GM12878 (cell line): ENCODE measurements around the gene SEMA5B. TPM values are rescaled to one million over a fixed set of nuclear protein-coding genes. Genes with fewer than 3 reads are reported as not detected.

Source experiments
- ATAC-seq: fragments of 200-7000 bp; cut with Tn5 transposase; 3 replicates; pipeline ENCODE4 v1.9.1; 2020; ENCODE audit warnings: mild to moderate bottlenecking, moderate library complexity
- BruUV-seq: library from RNA; stranded (reverse); fragments of 400-500 nt; replicated peaks from 2 replicates; lab custom pipeline; 2021; lab: Mats Ljungman, UMichigan
- CTCF ChIA-PET: fragments of 300-600 bp; sonication (Branson Sonifier 250); formaldehyde crosslinking; extraction: SDS; loops from one replicate; lab custom pipeline; 2021; ENCODE audit warnings: inconsistent platforms; lab: Yijun Ruan, JAX
- POLR2A ChIA-PET: fragments of 350-600 bp; formaldehyde crosslinking; extraction: SDS; loops from one replicate; lab custom pipeline; 2021; ENCODE audit warnings: inconsistent platforms; lab: Charles Lee
- RAD21 ChIA-PET: fragments of 300-600 bp; sonication (Branson Sonifier 250); formaldehyde crosslinking; loops from one replicate; lab custom pipeline; 2023; ENCODE audit warnings: antibody characterized with exemption; ENCODE audit not compliant: unreplicated experiment; lab: Charles Lee
- SMC1A ChIA-PET: fragments of 300-600 bp; sonication (Branson Sonifier 250); formaldehyde crosslinking; loops from one replicate; lab custom pipeline; 2023; ENCODE audit not compliant: unreplicated experiment, uncharacterized antibody; lab: Charles Lee
- DNase-seq: peaks from one replicate; pipeline ENCODE4 v3.0.0-alpha.2; 2011; ENCODE audit warnings: low read depth, low spot score
- FAIRE-seq: peaks from 3 replicates; lab custom pipeline; 2011; peaks lifted over from hg19 to GRCh38; lab: Jason Lieb, UNC
- H2AFZ ChIP-seq: 2 replicates; pipeline ENCODE4 v1.6.0; 2011; ENCODE audit warnings: low read depth, low read length, control low read depth; ENCODE audit not compliant: control insufficient read depth
- H3K27ac ChIP-seq: 2 replicates; pipeline ENCODE4 v1.5.1; 2011; ENCODE audit warnings: control low read depth; ENCODE audit not compliant: control insufficient read depth, insufficient read depth
- H3K27me3 ChIP-seq, 2 experiments: replicated peaks in 1 of 2; 2 replicates each; pipeline versions ENCODE4 v1.6.0 to v1.6.1; 2011; ENCODE audit warnings: low read length in 1 of 2; ENCODE audit not compliant: control insufficient read depth in 2 of 2, insufficient read depth in 2 of 2
- H3K36me3 ChIP-seq, 2 experiments: 2 replicates each; pipeline ENCODE4 v1.5.1; 2011; ENCODE audit warnings: low read length in 1 of 2; ENCODE audit not compliant: control insufficient read depth in 2 of 2, insufficient read depth in 2 of 2
- H3K4me1 ChIP-seq: 2 replicates; pipeline ENCODE4 v1.6.1; 2011; ENCODE audit warnings: mild to moderate bottlenecking, low read length, moderate library complexity, mixed read lengths; ENCODE audit not compliant: control insufficient read depth, insufficient read depth
- H3K4me2 ChIP-seq: 2 replicates; pipeline ENCODE4 v1.6.0; 2011; ENCODE audit warnings: control low read depth; ENCODE audit not compliant: control insufficient read depth, insufficient read depth
- H3K4me3 ChIP-seq: fragments of 200-600 bp; sonication (generic); 2 replicates; pipeline ENCODE4 v1.5.1; 2016
- H3K79me2 ChIP-seq: 2 replicates; pipeline ENCODE4 v1.6.0; 2011; ENCODE audit warnings: low read length; ENCODE audit not compliant: control insufficient read depth, insufficient read depth
- H3K9ac ChIP-seq: 2 replicates; pipeline ENCODE4 v1.8.0; 2011; ENCODE audit warnings: low read length, control low read depth, mixed read lengths; ENCODE audit not compliant: control insufficient read depth, insufficient read depth
- H3K9me3 ChIP-seq: replicated peaks from 3 replicates; pipeline ENCODE4 v1.5.1; 2011; ENCODE audit warnings: mild to moderate bottlenecking, low read length; ENCODE audit not compliant: control insufficient read depth, insufficient read depth
- H4K20me1 ChIP-seq: 2 replicates; pipeline ENCODE4 v1.6.0; 2011; ENCODE audit not compliant: control insufficient read depth, insufficient read depth
- CBFB ChIP-seq: IDR thresholded peaks from 2 replicates; pipeline ENCODE4 v1.6.1; 2016; ENCODE audit warnings: antibody characterized with exemption, low read depth
- CEBPZ ChIP-seq: fragments of 150-350 bp; IDR thresholded peaks from 2 replicates; pipeline ENCODE4 v1.6.1; 2016; ENCODE audit warnings: low read depth, low read length
- FOS ChIP-seq: IDR thresholded peaks from 3 replicates; pipeline ENCODE4 v1.6.1; 2011; ENCODE audit warnings: borderline replicate concordance; ENCODE audit not compliant: insufficient read length; ENCODE audit errors: extremely low read depth
- JUNB ChIP-seq: IDR thresholded peaks from 2 replicates; pipeline ENCODE4 v1.6.1; 2016; ENCODE audit warnings: antibody characterized with exemption, mild to moderate bottlenecking
- MTA2 ChIP-seq: fragments of 450-650 bp; IDR thresholded peaks from 2 replicates; pipeline ENCODE4 v1.6.1; 2016; ENCODE audit warnings: low read depth, mild to moderate bottlenecking, moderate library complexity
- PAX8 ChIP-seq: fragments of 450-650 bp; IDR thresholded peaks from 2 replicates; pipeline ENCODE4 v1.6.1; 2017; ENCODE audit warnings: mild to moderate bottlenecking, moderate library complexity
- RBBP5 ChIP-seq: fragments of 200-600 bp; sonication (generic); conservative IDR thresholded peaks from 2 replicates; pipeline ENCODE4 v1.6.1; 2016
- RUNX3 ChIP-seq: IDR thresholded peaks from 2 replicates; pipeline ENCODE4 v1.6.1; 2012; ENCODE audit warnings: low read length, inconsistent platforms
- SIX5 ChIP-seq: IDR thresholded peaks from 2 replicates; pipeline ENCODE4 v1.6.1; 2011; ENCODE audit warnings: mild to moderate bottlenecking, low read depth, low read length, moderate library complexity; ENCODE audit not compliant: severe bottlenecking
- SUPT20H ChIP-seq: IDR thresholded peaks from 2 replicates; pipeline ENCODE4 v1.6.1; 2011; ENCODE audit warnings: low read depth, mild to moderate bottlenecking, low read length, moderate library complexity, borderline replicate concordance; ENCODE audit not compliant: control insufficient read depth
- ZBTB4 ChIP-seq: fragments of 450-650 bp; formaldehyde crosslinking; IDR thresholded peaks from 2 replicates; pipeline ENCODE4 v1.4.0; 2022; ENCODE audit warnings: mild to moderate bottlenecking, moderate library complexity
- ZNF207 ChIP-seq: fragments of 450-650 bp; IDR thresholded peaks from 2 replicates; pipeline ENCODE4 v1.6.1; 2014; ENCODE audit warnings: antibody characterized with exemption, mild to moderate bottlenecking, borderline replicate concordance
- ZNF217 ChIP-seq: fragments of 450-650 bp; IDR thresholded peaks from 2 replicates; pipeline ENCODE4 v1.6.1; 2017; ENCODE audit warnings: antibody characterized with exemption, mild to moderate bottlenecking
- WGBS: methylation state at CpG from one replicate; pipeline ENCODE4 v1.1.6; 2016; ENCODE audit warnings: low lambda C conversion rate; ENCODE audit not compliant: insufficient replicate concordance, insufficient coverage; ENCODE audit errors: missing lambda C conversion rate; 5-methylcytosine and 5-hydroxymethylcytosine counted together
- in situ Hi-C: fragments of 300-500 bp; cut with MboI; formaldehyde crosslinking; loops from 9 replicates; pipeline ENCODE4 v1.14.3; 2018; ENCODE audit warnings: mixed read lengths
- intact Hi-C: fragments of 100-400 bp; cut with micrococcal nuclease; formaldehyde crosslinking; loops from one replicate; pipeline ENCODE4 v1.14.2; 2022; ENCODE audit not compliant: unreplicated experiment
- polyA plus RNA-seq, 11 experiments: library from polyadenylated mRNA; depleted of rRNA in 4 of 11; unstranded in 6 of 11; stranded (reverse) in 5 of 11; fragments of >200 nt; fragmentation: Nextera tagmentation in 4 of 11; fragmentation: Illumina TruSeq in 1 of 11; extraction: Ambion mirVana in 4 of 11; extraction: Trizol in 1 of 11; gene quantifications; 1 replicate in 1 of 11; 2 replicates in 10 of 11; pipeline versions ENCODE4 v1.2.1 to v1.2.3, GENCODE V29; 2011 to 2016; ENCODE audit warnings: inconsistent platforms in 2 of 11, missing spikeins in 2 of 11, low read depth in 1 of 11
- total RNA-seq, 4 experiments: library from RNA; depleted of rRNA in 3 of 4; stranded (reverse); fragments of >200 nt in 3 of 4; fragmentation: Illumina TruSeq in 1 of 4; extraction: Trizol in 1 of 4; gene quantifications; 2 replicates each; pipeline versions ENCODE4 v1.2.1 to v1.2.3, GENCODE V29; 2013 to 2021
- TF ChIP-seq, protein P1 (sequence below): fragments of 450-650 bp; IDR thresholded peaks from 2 replicates; pipeline ENCODE4 v1.6.1; 2017; ENCODE audit warnings: antibody characterized with exemption, mild to moderate bottlenecking, moderate library complexity

The SEMA5B gene
- total and polyA plus RNA-seq, 10 of the 15 experiments (the other 5 are each of a cell fraction or from before 2014, with no cell fraction given), result 0.05 TPM; not detected in 9

DNA sequence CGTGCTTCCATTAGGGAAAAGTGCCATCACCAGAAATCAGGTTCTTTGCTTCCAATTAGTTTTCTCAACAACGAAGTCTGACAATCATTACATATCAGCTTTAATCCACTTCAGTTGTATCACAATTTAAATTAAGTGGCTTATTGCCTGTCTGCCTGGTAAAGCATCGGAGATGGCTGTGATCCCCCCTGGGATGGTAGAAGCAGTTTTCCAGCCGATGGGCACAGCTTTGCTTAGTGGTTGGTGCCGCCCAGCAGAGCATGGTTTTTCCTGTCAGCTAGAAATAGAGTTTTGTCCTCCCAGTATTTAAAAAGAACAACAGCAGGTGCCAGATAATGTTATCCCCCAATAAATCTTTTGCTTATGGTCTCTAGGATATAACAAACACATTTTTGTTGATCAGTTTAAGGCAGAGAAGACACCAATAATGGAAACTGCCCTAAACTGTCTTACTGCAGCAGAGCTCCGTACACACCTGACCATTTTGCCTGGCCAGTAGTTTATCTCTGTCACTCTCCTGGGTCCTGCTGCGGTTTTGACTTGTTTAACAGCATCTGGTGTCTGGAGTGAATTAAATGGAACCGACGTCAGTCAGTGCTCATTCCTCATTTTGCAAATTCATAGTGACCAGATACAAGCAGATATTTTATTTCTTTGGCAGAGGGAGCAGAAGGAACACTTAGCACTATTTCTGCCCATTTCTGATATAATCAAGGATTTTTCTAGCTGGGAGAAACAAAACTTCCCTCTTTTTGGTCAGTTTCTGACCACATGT lies 153.6 kb downstream of the SEMA5B start:
- in situ Hi-C loops, result no loop called here
- WGBS, result 93% methylated on average over 9 of the region's 9 CpGs
- H3K4me3 ChIP-seq, result no peak overlapping the region
- no peak for TF ChIP-seq SUPT20H
- no peak for TF ChIP-seq FOS
- no peak for TF ChIP-seq CBFB
- no peak for TF ChIP-seq ZNF207
- TF ChIP-seq, protein P1, sequence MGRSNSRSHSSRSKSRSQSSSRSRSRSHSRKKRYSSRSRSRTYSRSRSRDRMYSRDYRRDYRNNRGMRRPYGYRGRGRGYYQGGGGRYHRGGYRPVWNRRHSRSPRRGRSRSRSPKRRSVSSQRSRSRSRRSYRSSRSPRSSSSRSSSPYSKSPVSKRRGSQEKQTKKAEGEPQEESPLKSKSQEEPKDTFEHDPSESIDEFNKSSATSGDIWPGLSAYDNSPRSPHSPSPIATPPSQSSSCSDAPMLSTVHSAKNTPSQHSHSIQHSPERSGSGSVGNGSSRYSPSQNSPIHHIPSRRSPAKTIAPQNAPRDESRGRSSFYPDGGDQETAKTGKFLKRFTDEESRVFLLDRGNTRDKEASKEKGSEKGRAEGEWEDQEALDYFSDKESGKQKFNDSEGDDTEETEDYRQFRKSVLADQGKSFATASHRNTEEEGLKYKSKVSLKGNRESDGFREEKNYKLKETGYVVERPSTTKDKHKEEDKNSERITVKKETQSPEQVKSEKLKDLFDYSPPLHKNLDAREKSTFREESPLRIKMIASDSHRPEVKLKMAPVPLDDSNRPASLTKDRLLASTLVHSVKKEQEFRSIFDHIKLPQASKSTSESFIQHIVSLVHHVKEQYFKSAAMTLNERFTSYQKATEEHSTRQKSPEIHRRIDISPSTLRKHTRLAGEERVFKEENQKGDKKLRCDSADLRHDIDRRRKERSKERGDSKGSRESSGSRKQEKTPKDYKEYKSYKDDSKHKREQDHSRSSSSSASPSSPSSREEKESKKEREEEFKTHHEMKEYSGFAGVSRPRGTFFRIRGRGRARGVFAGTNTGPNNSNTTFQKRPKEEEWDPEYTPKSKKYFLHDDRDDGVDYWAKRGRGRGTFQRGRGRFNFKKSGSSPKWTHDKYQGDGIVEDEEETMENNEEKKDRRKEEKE, result no peak
- TF ChIP-seq MTA2, result no peak
- no peak for TF ChIP-seq PAX8
- no peak for TF ChIP-seq RBBP5
- TF ChIP-seq ZNF217, result no peak
- TF ChIP-seq SIX5, result no peak
- no peak for TF ChIP-seq CEBPZ
- no peak for TF ChIP-seq RUNX3
- TF ChIP-seq JUNB, result no peak
- TF ChIP-seq ZBTB4, result no peak
- no peaks in the 10 kb centered on the region; the same call in 1 of the 2 replicates for H3K4me1 ChIP-seq
- no peaks in the 10 kb centered on the region for H3K27me3 ChIP-seq
- ChIA-PET POLR2A (no interaction called here), CTCF (no interaction called here), SMC1A (interaction anchor here (0.6 kb wide), 1 partner anchor 102 kb away, joined by 3 read pairs; no protein-coding TSS in a partner anchor), RAD21 (no interaction called here)
- BruUV-seq, result no TSS peak
- H4K20me1 ChIP-seq, result no peaks in the 10 kb centered on the region
- no peaks in the 10 kb centered on the region for H3K79me2 ChIP-seq
- FAIRE-seq, result no peak
- H2AFZ ChIP-seq, result no peak overlapping the region
- intact Hi-C loops, result no loop called here
- no peak for DNase-seq
- no peak overlapping the region for H3K27ac ChIP-seq
- H3K9ac ChIP-seq, result no peak overlapping the region
- H3K4me2 ChIP-seq, result no peak overlapping the region
- no peaks in the 10 kb centered on the region for H3K9me3 ChIP-seq
- no peak for ATAC-seq
- no peaks in the 10 kb centered on the region for H3K36me3 ChIP-seq
